WTC11 (cell line): ENCODE results near the gene SYT7. TPM values are rescaled to one million over a fixed set of nuclear protein-coding genes. Genes with fewer than 3 reads are reported as not detected.

ENCODE experiments used
- ATAC-seq: fragments of 200-7000 bp; cut with Tn5 transposase; 2 replicates; pipeline ENCODE4 v1.10.0; 2021; ENCODE audit warnings: mild to moderate bottlenecking, moderate library complexity
- CTCF ChIA-PET: fragments of 300-600 bp; sonication (Branson Sonifier 250); formaldehyde crosslinking; loops from one replicate; lab custom pipeline; 2021; ENCODE audit warnings: antibody characterized with exemption; lab: Charles Lee
- POLR2A ChIA-PET: fragments of 350-600 bp; sonication (Branson Sonifier 250); formaldehyde crosslinking; loops from one replicate; lab custom pipeline; 2021; ENCODE audit warnings: antibody characterized with exemption; lab: Charles Lee
- DNase-seq: peaks from one replicate; pipeline ENCODE4 v3.0.0; 2021; ENCODE audit warnings: low spot score
- H3K27ac Mint-ChIP-seq: 2 replicates; pipeline ENCODE4 v1.8.0; 2021; ENCODE audit warnings: mixed read lengths
- H3K27me3 Mint-ChIP-seq: 2 replicates; pipeline ENCODE4 v1.8.0; 2021; ENCODE audit warnings: low read depth, mild to moderate bottlenecking, moderate library complexity, mixed read lengths
- H3K36me3 Mint-ChIP-seq: 2 replicates; pipeline ENCODE4 v1.8.0; 2021; ENCODE audit warnings: mixed read lengths
- H3K4me1 Mint-ChIP-seq: 2 replicates; pipeline ENCODE4 v1.8.0; 2022; ENCODE audit warnings: mixed read lengths
- H3K4me3 Mint-ChIP-seq: 2 replicates; pipeline ENCODE4 v1.8.0; 2021; ENCODE audit warnings: mild to moderate bottlenecking, moderate library complexity, mixed read lengths
- H3K9me3 Mint-ChIP-seq: 2 replicates; pipeline ENCODE4 v1.8.0; 2021; ENCODE audit warnings: mixed read lengths
- CTCF ChIP-seq: fragments of 200-600 bp; IDR thresholded peaks from 2 replicates; pipeline ENCODE4 v1.8.0; 2022; ENCODE audit warnings: antibody characterized with exemption
- E2F4 ChIP-seq: sonication (generic); formaldehyde crosslinking; IDR thresholded peaks from 2 replicates; pipeline ENCODE4 v1.8.1; 2022; ENCODE audit warnings: low read depth, mild to moderate bottlenecking, moderate library complexity, missing genetic modification reagents, borderline replicate concordance
- ELF4 ChIP-seq: sonication (generic); formaldehyde crosslinking; IDR thresholded peaks from 2 replicates; pipeline ENCODE4 v1.8.1; 2022; ENCODE audit warnings: low read depth, mild to moderate bottlenecking, moderate library complexity, missing genetic modification reagents
- EMX1 ChIP-seq: fragments of 250-450 bp; sonication (Bioruptor Pico); IDR thresholded peaks from 2 replicates; pipeline ENCODE4 v1.8.0; 2021; ENCODE audit warnings: mild to moderate bottlenecking
- FOXJ3 ChIP-seq: sonication (generic); formaldehyde crosslinking; IDR thresholded peaks from 2 replicates; pipeline ENCODE4 v1.9.0; 2021; ENCODE audit warnings: missing genetic modification reagents, mild to moderate bottlenecking, borderline replicate concordance
- IRF2 ChIP-seq: sonication (generic); formaldehyde crosslinking; IDR thresholded peaks from 2 replicates; pipeline ENCODE4 v1.8.0; 2022; ENCODE audit warnings: low read depth, missing genetic modification reagents, borderline replicate concordance
- MLX ChIP-seq: sonication (generic); formaldehyde crosslinking; IDR thresholded peaks from 2 replicates; pipeline ENCODE4 v1.8.1; 2023; ENCODE audit warnings: mild to moderate bottlenecking, missing genetic modification reagents, moderate library complexity
- MYBL2 ChIP-seq: sonication (generic); formaldehyde crosslinking; IDR thresholded peaks from 2 replicates; pipeline ENCODE4 v1.8.1; 2023; ENCODE audit warnings: mild to moderate bottlenecking, moderate library complexity, missing genetic modification reagents
- NFE2L1 ChIP-seq: sonication (generic); formaldehyde crosslinking; IDR thresholded peaks from 2 replicates; pipeline ENCODE4 v1.8.1; 2023; ENCODE audit warnings: missing genetic modification reagents
- NFYB ChIP-seq: sonication (generic); formaldehyde crosslinking; conservative IDR thresholded peaks from 2 replicates; pipeline ENCODE4 v1.8.0; 2022; ENCODE audit warnings: low read depth, missing genetic modification reagents
- NR3C1 ChIP-seq: sonication (generic); formaldehyde crosslinking; conservative IDR thresholded peaks from 2 replicates; pipeline ENCODE4 v1.8.1; 2023; ENCODE audit warnings: low read depth, mild to moderate bottlenecking, missing genetic modification reagents
- PREB ChIP-seq: sonication (generic); formaldehyde crosslinking; IDR thresholded peaks from 2 replicates; pipeline ENCODE4 v1.8.1; 2022; ENCODE audit warnings: mild to moderate bottlenecking, missing genetic modification reagents, moderate library complexity, borderline replicate concordance
- SMAD3 ChIP-seq: sonication (generic); formaldehyde crosslinking; IDR thresholded peaks from 2 replicates; pipeline ENCODE4 v1.8.0; 2022; ENCODE audit warnings: missing genetic modification reagents, mild to moderate bottlenecking, borderline replicate concordance
- ZNF219 ChIP-seq: sonication (generic); formaldehyde crosslinking; IDR thresholded peaks from 2 replicates; pipeline ENCODE4 v1.8.0; 2023; ENCODE audit warnings: missing genetic modification reagents, mild to moderate bottlenecking, borderline replicate concordance
- ZNF232 ChIP-seq: sonication (generic); formaldehyde crosslinking; IDR thresholded peaks from 2 replicates; pipeline ENCODE4 v1.8.0; 2022; ENCODE audit warnings: mild to moderate bottlenecking, missing genetic modification reagents
- ZNF396 ChIP-seq: fragments of 250-450 bp; sonication (Bioruptor Pico); IDR thresholded peaks from 2 replicates; pipeline ENCODE4 v1.8.0; 2021; ENCODE audit warnings: mild to moderate bottlenecking, moderate library complexity, borderline replicate concordance
- ZNF512 ChIP-seq: sonication (generic); formaldehyde crosslinking; IDR thresholded peaks from 2 replicates; pipeline ENCODE4 v1.8.1; 2022; ENCODE audit warnings: missing genetic modification reagents, borderline replicate concordance
- ZNF671 ChIP-seq: fragments of 250-450 bp; sonication (Bioruptor Pico); IDR thresholded peaks from 2 replicates; pipeline ENCODE4 v1.8.0; 2021; ENCODE audit warnings: mild to moderate bottlenecking
- total RNA-seq: library from RNA; stranded (reverse); gene quantifications from 3 replicates; pipeline ENCODE4 v1.2.3, GENCODE V29; 2021

Gene SYT7
- total RNA-seq, 1 experiment from 2014 or later, result 12.5 TPM

- ATAC-seq (no peak), DNase-seq (no peak)
- no peaks in the 10 kb centered on the region for H3K27me3 Mint-ChIP-seq
- no peak overlapping the region for H3K27ac Mint-ChIP-seq
- H3K36me3 Mint-ChIP-seq, result no peaks in the 10 kb centered on the region
- H3K4me1 Mint-ChIP-seq, result peaks cover 50% of the 10 kb centered on the region
- CTCF ChIA-PET, result interaction anchor here (0.6 to 5.3 kb wide), 20 partner anchors 10 to 200 kb away, joined by 3 to 86 read pairs (median 18); partner anchors contain the start of gene SYT7
- TF ChIP-seq ZNF512 (CRISPR knock-in tag), result no peak
- no peak for TF ChIP-seq NR3C1 (CRISPR knock-in tag)
- TF ChIP-seq NFE2L1, result no peak
- no peak for TF ChIP-seq ZNF396 (CRISPR knock-in tag)
- TF ChIP-seq EMX1, result no peak
- TF ChIP-seq ELF4 (CRISPR knock-in tag), result no peak
- no peak for TF ChIP-seq MYBL2 (CRISPR knock-in tag)
- no peak for TF ChIP-seq PREB (CRISPR knock-in tag)
- no peak for TF ChIP-seq NFYB (CRISPR knock-in tag)
- no peak for TF ChIP-seq MLX (CRISPR knock-in tag)
- no peak for TF ChIP-seq ZNF219 (CRISPR knock-in tag)
- TF ChIP-seq SMAD3 (CRISPR knock-in tag), result no peak
- TF ChIP-seq ZNF232 (CRISPR knock-in tag), result no peak
- no peak for TF ChIP-seq E2F4 (CRISPR knock-in tag)
- no peak for TF ChIP-seq IRF2 (CRISPR knock-in tag)
- TF ChIP-seq FOXJ3 (CRISPR knock-in tag), result no peak
- POLR2A ChIA-PET, result no interaction called here
- no peaks in the 10 kb centered on the region for H3K9me3 Mint-ChIP-seq
- no peak overlapping the region for H3K4me3 Mint-ChIP-seq
Measured at GRCh38 chr11:61628662-61628970, 47.7 kb upstream of the SYT7 start.

GRCh38 chr11:61627850-61628661 is 47.2 kb upstream of the SYT7 start:
- peak; percentile 87 for DNase-seq
- TF ChIP-seq CTCF, result peak; percentile 92
- no peak for TF ChIP-seq SMAD3 (CRISPR knock-in tag)
- no peak for TF ChIP-seq ZNF671 (CRISPR knock-in tag)
- Mint-ChIP-seq H3K4me1 (peaks cover 50% of the 10 kb centered on the region), H3K27me3 (no peaks in the 10 kb centered on the region), H3K36me3 (no peaks in the 10 kb centered on the region), H3K27ac (peak overlapping the region; percentile 70), H3K4me3 (no peak overlapping the region), H3K9me3 (no peaks in the 10 kb centered on the region)
- POLR2A ChIA-PET, result interaction anchor here (0.6 to 1.3 kb wide), 4 partner anchors 53 to 266 kb away, joined by 3 read pairs; partner anchors contain the start of genes CYB561A3 and TMEM138
- ATAC-seq, result peak; percentile 79
- CTCF ChIA-PET, result interaction anchor here (0.6 to 5.3 kb wide), 33 partner anchors 9 to 199 kb away, joined by 3 to 86 read pairs (median 6); partner anchors contain the start of gene SYT7
